Measurements from ENCODE around the gene ZNF419. TPM values are rescaled to one million over a fixed set of nuclear protein-coding genes. Genes with fewer than 3 reads are reported as not detected.
"Not testable (repeated sequence)": the region's sequence is repeated elsewhere in the genome, so short reads cannot be mapped to it uniquely, and the experiment has no call there.

ZNF419 gene
- total RNA-seq, 6 experiments from 2014 or later: 2.4 to 4.7 (median 3.4) TPM

DNA sequence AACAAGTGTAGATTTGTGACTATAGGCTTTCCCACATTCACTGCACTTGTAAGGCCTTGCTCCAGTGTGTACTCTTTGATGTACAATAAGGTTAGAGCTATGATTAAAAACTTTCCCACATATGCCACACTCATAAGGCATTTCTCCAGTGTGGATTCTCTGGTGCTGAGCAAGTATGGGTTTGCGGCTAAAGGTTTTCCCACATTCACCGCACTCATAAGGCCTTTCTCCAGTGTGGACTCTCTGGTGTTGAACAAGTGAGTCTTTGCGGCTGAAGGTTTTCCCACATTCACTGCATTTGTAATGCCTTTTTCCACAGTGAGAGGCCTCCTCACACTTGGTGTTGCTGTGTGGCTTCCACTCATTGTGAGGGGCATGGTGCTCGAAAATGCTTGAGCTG, 13.9 kb upstream of the ZNF419 start:
- no peak for DNase-seq
- intact Hi-C loops (cut with DNase I): no loop called here
- H3K4me1 ChIP-seq: peaks cover 0 to 7% (median 0%) of the 10 kb centered on the region in 4 donors
- peaks cover 0 to 77% (median 33%) of the 10 kb centered on the region in 4 donors for H3K9me3 ChIP-seq
- WGBS (ENCODE audit: insufficient coverage, low coverage, low lambda C conversion rate, missing lambda C conversion rate): 86% methylated on average over 3 of the region's 4 CpGs
- ATAC-seq: no peak
- H3K4me3 ChIP-seq: no peak overlapping the region
- no peaks in the 10 kb centered on the region for H3K27me3 ChIP-seq
- no peak overlapping the region for H3K27ac ChIP-seq
- TF ChIP-seq, protein P1, sequence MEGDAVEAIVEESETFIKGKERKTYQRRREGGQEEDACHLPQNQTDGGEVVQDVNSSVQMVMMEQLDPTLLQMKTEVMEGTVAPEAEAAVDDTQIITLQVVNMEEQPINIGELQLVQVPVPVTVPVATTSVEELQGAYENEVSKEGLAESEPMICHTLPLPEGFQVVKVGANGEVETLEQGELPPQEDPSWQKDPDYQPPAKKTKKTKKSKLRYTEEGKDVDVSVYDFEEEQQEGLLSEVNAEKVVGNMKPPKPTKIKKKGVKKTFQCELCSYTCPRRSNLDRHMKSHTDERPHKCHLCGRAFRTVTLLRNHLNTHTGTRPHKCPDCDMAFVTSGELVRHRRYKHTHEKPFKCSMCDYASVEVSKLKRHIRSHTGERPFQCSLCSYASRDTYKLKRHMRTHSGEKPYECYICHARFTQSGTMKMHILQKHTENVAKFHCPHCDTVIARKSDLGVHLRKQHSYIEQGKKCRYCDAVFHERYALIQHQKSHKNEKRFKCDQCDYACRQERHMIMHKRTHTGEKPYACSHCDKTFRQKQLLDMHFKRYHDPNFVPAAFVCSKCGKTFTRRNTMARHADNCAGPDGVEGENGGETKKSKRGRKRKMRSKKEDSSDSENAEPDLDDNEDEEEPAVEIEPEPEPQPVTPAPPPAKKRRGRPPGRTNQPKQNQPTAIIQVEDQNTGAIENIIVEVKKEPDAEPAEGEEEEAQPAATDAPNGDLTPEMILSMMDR (IDR thresholded peaks at IDR 0.05): no peak
- no peak for TF ChIP-seq POLR2A (IDR thresholded peaks at IDR 0.05)
- peaks cover 0 to 16% (median 6%) of the 10 kb centered on the region in 4 donors for H3K36me3 ChIP-seq

DNA sequence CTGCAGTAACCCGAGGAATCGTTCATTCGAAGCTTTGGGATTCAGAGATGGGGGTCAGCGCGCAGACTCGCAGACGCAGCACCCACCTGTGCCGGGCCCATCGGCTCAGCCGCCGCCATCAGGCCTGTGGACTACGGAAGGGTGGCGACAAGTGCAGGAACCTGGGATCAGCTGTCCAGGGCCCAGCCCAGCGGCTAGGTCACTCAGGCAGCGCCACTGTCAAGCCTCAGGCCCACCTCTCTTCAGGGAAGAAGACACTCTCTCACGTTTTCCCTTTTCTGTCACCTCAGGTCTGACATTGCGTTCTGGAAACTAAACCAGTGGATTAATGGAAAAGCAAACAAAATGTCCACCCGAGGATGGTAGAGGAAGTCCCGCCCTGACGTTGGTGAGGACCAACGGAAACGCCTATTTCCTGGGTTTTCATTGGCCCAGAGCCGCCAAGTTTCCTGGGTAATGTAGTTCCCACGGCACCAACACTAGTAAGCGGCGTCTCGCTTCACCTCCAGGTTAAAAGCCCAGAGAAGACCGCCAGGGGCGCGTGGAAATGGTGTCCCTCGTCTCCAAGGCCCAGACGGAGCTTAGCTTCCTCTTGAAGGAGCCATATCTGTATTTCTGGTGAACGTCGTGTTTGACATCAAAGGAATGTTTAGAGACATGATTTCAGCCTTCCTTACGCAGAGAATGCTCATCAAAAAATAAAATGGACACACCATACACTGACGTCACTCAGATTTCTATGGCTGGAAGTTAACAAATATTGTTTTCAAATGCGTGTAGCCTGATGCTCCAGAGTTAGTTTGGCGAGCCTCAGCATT, 10.2 kb upstream of the ZNF419 start, which contains the start of gene ZNF772:
Gene ZNF772, minus strand, starts transcription at position 376 of the 818 bp plus-strand sequence. Its CDS starts 257 bp downstream, at position 119.
- intact Hi-C loops (cut with DNase I): no loop called here
- peaks cover 0 to 7% (median 0%) of the 10 kb centered on the region in 4 donors for H3K4me1 ChIP-seq
- TF ChIP-seq, protein P1 (IDR thresholded peaks at IDR 0.05): peak; percentile 37 to 56 (median 46)
- no peak for TF ChIP-seq POLR2A (IDR thresholded peaks at IDR 0.05)
- 10% methylated on average over 29 of the region's 38 CpGs for WGBS (ENCODE audit: insufficient coverage, low coverage, low lambda C conversion rate, missing lambda C conversion rate)
- H3K4me3 ChIP-seq: peak within 1 kb of the TSS; percentile 58 to 73 (median 67)
- peaks cover 0 to 46% (median 22%) of the 10 kb centered on the region in 4 donors for H3K9me3 ChIP-seq
- DNase-seq (peak; percentile 81 to 94 (median 92)), ATAC-seq (peak; percentile 99 to 100 (median 100))
- H3K27ac ChIP-seq: peak within 1 kb of the TSS in 2 of 3 donors; percentile 54 to 56
- H3K27me3 ChIP-seq: no peaks in the 10 kb centered on the region
- peaks cover 0 to 13% (median 6%) of the 10 kb centered on the region in 4 donors for H3K36me3 ChIP-seq

DNA sequence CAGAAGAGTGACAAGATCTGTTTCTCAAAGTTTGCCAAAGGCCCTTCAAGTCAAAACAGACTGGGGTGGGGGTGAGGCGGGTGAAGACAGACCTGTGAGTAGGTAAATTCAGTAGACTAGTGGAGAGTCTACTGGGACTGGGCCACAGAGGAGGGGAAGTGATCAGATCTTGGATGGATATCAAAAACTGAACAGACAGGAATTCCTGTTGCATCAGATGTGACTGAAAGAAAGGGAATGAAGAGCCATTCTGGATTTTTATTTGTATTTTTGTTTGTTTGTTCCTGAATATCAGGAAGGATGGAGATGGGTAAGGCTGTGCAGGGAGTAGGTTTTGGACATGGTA, 722 bp downstream of the ZNF419 start:
- DNase-seq; intact Hi-C loops (cut with DNase I); H3K27me3 ChIP-seq; H3K4me1 ChIP-seq; H3K27ac ChIP-seq; H3K9me3 ChIP-seq: not testable (repeated sequence)
- peak; percentile 8 to 29 (median 12) for ATAC-seq
- WGBS (ENCODE audit: insufficient coverage, low coverage, low lambda C conversion rate, missing lambda C conversion rate): no CpG with 5 or more reads among the region's 1 CpG
- H3K36me3 ChIP-seq: peaks cover 0 to 11% (median 5%) of the 10 kb centered on the region in 4 donors
- peak overlapping the region in 1 of 3 donors; percentile 7 for H3K4me3 ChIP-seq

DNA sequence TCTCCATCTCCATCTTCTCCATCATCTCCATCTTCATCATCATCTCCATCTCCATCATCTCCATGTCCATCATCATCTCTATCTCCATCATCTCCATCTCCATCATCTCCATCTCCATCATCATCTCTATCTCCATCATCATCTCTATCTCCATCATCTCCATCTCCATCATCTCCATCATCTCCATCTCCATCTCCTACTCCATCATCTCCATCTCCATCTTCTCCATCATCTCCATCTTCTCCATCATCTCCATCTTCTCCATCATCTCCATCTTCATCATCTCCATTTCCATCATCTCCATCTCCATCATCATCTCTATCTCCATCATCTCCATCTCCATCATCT, 11.8 kb downstream of the ZNF419 start:
- H3K27ac ChIP-seq; H3K27me3 ChIP-seq; DNase-seq; intact Hi-C loops (cut with DNase I); H3K4me3 ChIP-seq; ATAC-seq; H3K4me1 ChIP-seq; H3K9me3 ChIP-seq; H3K36me3 ChIP-seq: not testable (repeated sequence)

DNA sequence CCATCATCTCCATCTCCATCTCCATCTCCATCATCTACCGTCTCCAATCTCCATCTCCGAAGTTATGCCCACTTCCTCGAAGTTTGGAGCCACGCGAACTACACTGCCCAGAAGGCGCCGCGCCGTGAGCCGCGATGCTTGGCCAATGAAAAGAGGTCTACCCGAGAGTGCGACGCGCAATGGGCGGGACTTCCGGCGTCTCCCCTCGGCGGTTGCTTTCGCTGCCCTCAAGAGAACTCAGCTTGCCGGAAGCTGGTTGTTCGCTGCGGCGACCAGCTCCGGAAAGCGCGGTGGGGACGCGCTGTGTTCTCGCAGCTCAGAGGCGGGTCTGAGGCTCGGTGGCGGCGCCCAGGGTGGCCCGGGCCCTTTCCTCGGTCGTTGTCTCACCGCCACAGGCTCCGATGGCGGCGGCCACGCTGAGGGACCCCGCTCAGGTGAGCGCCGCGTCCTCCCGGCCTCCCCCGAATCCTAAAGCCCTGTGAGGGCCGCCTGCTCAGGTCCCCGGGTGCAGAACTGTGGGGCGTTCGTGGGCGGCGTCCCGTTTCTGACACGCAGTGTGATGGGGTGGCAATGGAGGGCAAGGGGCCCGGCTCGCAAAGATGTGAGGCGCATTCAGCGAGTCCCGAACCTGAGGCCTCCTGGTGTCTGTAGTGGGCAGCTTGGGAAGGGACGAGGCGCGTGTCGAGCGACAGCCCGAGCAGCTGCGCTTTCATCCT, 12.3 kb downstream of the ZNF419 start, which contains the start of gene ZNF773:
Gene ZNF773, plus strand, starts transcription at position 259 of the 716 bp plus-strand sequence. Its CDS starts 143 bp downstream, at position 402.
- H3K27me3 ChIP-seq; H3K4me1 ChIP-seq; intact Hi-C loops (cut with DNase I); H3K36me3 ChIP-seq; H3K9me3 ChIP-seq: not testable (repeated sequence)
- peak within 1 kb of the TSS; percentile 58 to 88 (median 68) for H3K4me3 ChIP-seq
- DNase-seq: peak; percentile 92 to 95 (median 92)
- peak; percentile 99 to 100 (median 100) for ATAC-seq
- H3K27ac ChIP-seq: peak within 1 kb of the TSS; percentile 32 to 68 (median 67)
- 2% methylated on average over 22 of the region's 69 CpGs for WGBS (ENCODE audit: insufficient coverage, low coverage, low lambda C conversion rate, missing lambda C conversion rate)
- peak; percentile 56 for TF ChIP-seq POLR2A (IDR thresholded peaks at IDR 0.05)

DNA sequence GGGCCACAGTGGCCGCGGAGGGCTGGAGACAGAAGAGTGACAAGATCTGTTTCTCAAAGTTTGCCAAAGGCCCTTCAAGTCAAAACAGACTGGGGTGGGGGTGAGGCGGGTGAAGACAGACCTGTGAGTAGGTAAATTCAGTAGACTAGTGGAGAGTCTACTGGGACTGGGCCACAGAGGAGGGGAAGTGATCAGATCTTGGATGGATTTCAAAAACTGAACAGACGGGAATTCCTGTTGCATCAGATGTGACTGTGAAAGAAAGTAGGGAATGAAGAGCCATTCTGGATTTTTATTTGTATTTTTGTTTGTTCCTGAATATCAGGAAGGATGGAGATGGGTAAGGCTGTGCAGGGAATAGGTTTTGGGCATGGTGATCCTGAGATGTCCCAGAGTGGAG, 12.8 kb downstream of the ZNF419 start:
- H3K9me3 ChIP-seq; H3K27ac ChIP-seq; intact Hi-C loops (cut with DNase I); H3K27me3 ChIP-seq; DNase-seq; H3K36me3 ChIP-seq; H3K4me3 ChIP-seq; H3K4me1 ChIP-seq: not testable (repeated sequence)
- WGBS (ENCODE audit: insufficient coverage, low coverage, low lambda C conversion rate, missing lambda C conversion rate): 0% methylated on average over 1 of the region's 4 CpGs
- peak; percentile 6 to 44 (median 12) for ATAC-seq
